GM23338 (cell line): Measurements from ENCODE around the gene RHBDD1. TPM values are rescaled to one million over a fixed set of nuclear protein-coding genes. Genes with fewer than 3 reads are reported as not detected.

Experiments used
- ATAC-seq: fragments of 200-7000 bp; cut with Tn5 transposase; 3 replicates; pipeline ENCODE4 v1.9.1; 2020
- DNase-seq: peaks from one replicate; pipeline ENCODE4 v3.0.0-alpha.2; 2015; ENCODE audit warnings: low spot score
- H2AFZ ChIP-seq: fragments of 200-600 bp; sonication (generic); 2 replicates; pipeline ENCODE4 v1.8.0; 2016; ENCODE audit warnings: antibody characterized with exemption, mild to moderate bottlenecking, moderate library complexity
- H3F3A ChIP-seq: fragments of 200-600 bp; sonication (generic); replicated peaks from 2 replicates; pipeline ENCODE4 v1.8.0; 2017; ENCODE audit warnings: antibody characterized with exemption, mixed run types, low read depth
- H3K27ac ChIP-seq: fragments of 200-600 bp; sonication (generic); 2 replicates; pipeline ENCODE4 v1.6.1; 2016; ENCODE audit warnings: low read depth
- H3K27me3 ChIP-seq: fragments of 200-600 bp; sonication (generic); 2 replicates; pipeline ENCODE4 v1.8.0; 2016; ENCODE audit warnings: mild to moderate bottlenecking, mixed run types, moderate library complexity; ENCODE audit not compliant: insufficient read depth
- H3K36me3 ChIP-seq: fragments of 200-600 bp; sonication (generic); 2 replicates; pipeline ENCODE4 v1.8.0; 2016; ENCODE audit warnings: mild to moderate bottlenecking; ENCODE audit not compliant: insufficient read depth
- H3K4me1 ChIP-seq: fragments of 200-600 bp; sonication (generic); 2 replicates; pipeline ENCODE4 v1.8.0; 2016; ENCODE audit warnings: mild to moderate bottlenecking, moderate library complexity; ENCODE audit not compliant: insufficient read depth
- H3K4me2 ChIP-seq: fragments of 200-600 bp; sonication (generic); 2 replicates; pipeline ENCODE4 v1.7.1; 2017; ENCODE audit warnings: mixed run types
- H3K4me3 ChIP-seq: fragments of 200-600 bp; sonication (generic); 2 replicates; pipeline ENCODE4 v1.6.1; 2016; ENCODE audit warnings: mixed run types
- H3K79me2 ChIP-seq: fragments of 200-600 bp; sonication (generic); replicated peaks from 2 replicates; pipeline ENCODE4 v1.8.0; 2017; ENCODE audit warnings: mild to moderate bottlenecking; ENCODE audit not compliant: insufficient read depth
- H3K9me2 ChIP-seq: fragments of 200-600 bp; sonication (generic); 2 replicates; pipeline ENCODE4 v1.8.0; 2017; ENCODE audit not compliant: insufficient read depth
- H4K20me1 ChIP-seq: fragments of 200-600 bp; sonication (generic); replicated peaks from 2 replicates; pipeline ENCODE4 v1.8.0; 2017; ENCODE audit warnings: mild to moderate bottlenecking; ENCODE audit not compliant: insufficient read depth
- H3K27ac Mint-ChIP-seq: 2 replicates; pipeline ENCODE4 v1.8.0; 2020; ENCODE audit warnings: inconsistent platforms, mild to moderate bottlenecking, moderate library complexity, mixed read lengths
- H3K27me3 Mint-ChIP-seq: 3 replicates; pipeline ENCODE4 v1.8.0; 2022; ENCODE audit warnings: low read depth, mild to moderate bottlenecking, moderate library complexity, mixed read lengths, inconsistent platforms; ENCODE audit not compliant: insufficient read depth, poor library complexity
- H3K36me3 Mint-ChIP-seq: 3 replicates; pipeline ENCODE4 v1.8.0; 2021; ENCODE audit warnings: low read depth, mild to moderate bottlenecking, inconsistent platforms, moderate library complexity, mixed read lengths
- H3K4me1 Mint-ChIP-seq: 3 replicates; pipeline ENCODE4 v1.8.0; 2020; ENCODE audit warnings: mild to moderate bottlenecking, inconsistent platforms, mixed read lengths
- H3K4me3 Mint-ChIP-seq: 3 replicates; pipeline ENCODE4 v1.8.0; 2021; ENCODE audit warnings: moderate library complexity, mild to moderate bottlenecking, inconsistent platforms, mixed read lengths
- H3K9me3 Mint-ChIP-seq: 3 replicates; pipeline ENCODE4 v1.8.0; 2020; ENCODE audit warnings: moderate library complexity, mild to moderate bottlenecking, inconsistent platforms, mixed read lengths
- CREB1 ChIP-seq: fragments of 250-450 bp; sonication (Bioruptor Pico); IDR thresholded peaks from 2 replicates; pipeline ENCODE4 v1.5.0; 2020; ENCODE audit warnings: low read depth, mild to moderate bottlenecking, moderate library complexity
- CTCF ChIP-seq, 2 experiments: fragments of 200-600 bp in 1 of 2; sonication (generic) in 1 of 2; conservative IDR thresholded peaks; 2 replicates each; pipeline versions ENCODE4 v1.5.1 to v1.6.1; 2016 to 2017; ENCODE audit warnings: antibody characterized with exemption in 2 of 2, low read depth in 2 of 2, mild to moderate bottlenecking in 2 of 2, moderate library complexity in 1 of 2
- ETS1 ChIP-seq: IDR thresholded peaks from 2 replicates; pipeline ENCODE4 v1.6.1; 2016; ENCODE audit warnings: antibody characterized with exemption
- EZH2 ChIP-seq: fragments of 200-600 bp; sonication (generic); IDR thresholded peaks from one replicate; pipeline ENCODE4 v1.8.0; 2017; ENCODE audit warnings: antibody characterized with exemption, mild to moderate bottlenecking, low read depth; ENCODE audit not compliant: unreplicated experiment
- EZH2phosphoT487 ChIP-seq: fragments of 200-600 bp; sonication (generic); IDR thresholded peaks from one replicate; pipeline ENCODE4 v1.8.1; 2018; ENCODE audit warnings: antibody characterized with exemption; ENCODE audit not compliant: unreplicated experiment
- JUNB ChIP-seq: IDR thresholded peaks from one replicate; pipeline ENCODE4 v1.6.1; 2016; ENCODE audit warnings: antibody characterized with exemption; ENCODE audit not compliant: unreplicated experiment
- NANOG ChIP-seq: IDR thresholded peaks from 2 replicates; pipeline ENCODE4 v1.6.1; 2016; ENCODE audit warnings: antibody characterized with exemption, borderline replicate concordance
- POLR2AphosphoS5 ChIP-seq: IDR thresholded peaks from 2 replicates; pipeline ENCODE4 v1.6.1; 2016; ENCODE audit warnings: antibody characterized with exemption, low read depth
- REST ChIP-seq: IDR thresholded peaks from one replicate; pipeline ENCODE4 v1.6.1; 2018; ENCODE audit warnings: antibody characterized with exemption; ENCODE audit not compliant: unreplicated experiment
- STAT1 ChIP-seq: IDR thresholded peaks from one replicate; pipeline ENCODE4 v1.6.1; 2016; ENCODE audit warnings: antibody characterized with exemption; ENCODE audit not compliant: unreplicated experiment
- ZNF114 ChIP-seq: fragments of 250-450 bp; sonication (Bioruptor Pico); IDR thresholded peaks from 2 replicates; pipeline ENCODE4 v1.5.0; 2020; ENCODE audit warnings: mild to moderate bottlenecking, moderate library complexity
- ZNF331 ChIP-seq: fragments of 250-450 bp; sonication (Bioruptor Pico); IDR thresholded peaks from 2 replicates; pipeline ENCODE4 v1.5.0; 2020; ENCODE audit warnings: low read depth, mild to moderate bottlenecking, moderate library complexity
- ZNF462 ChIP-seq: fragments of 250-450 bp; sonication (Bioruptor Pico); IDR thresholded peaks from 2 replicates; pipeline ENCODE4 v1.5.0; 2020; ENCODE audit warnings: mild to moderate bottlenecking, moderate library complexity
- polyA plus RNA-seq: library from polyadenylated mRNA; unstranded; fragments of >200 nt; fragmentation: Nextera tagmentation; extraction: Ambion mirVana; gene quantifications from 2 replicates; pipeline ENCODE4 v1.2.1, GENCODE V29; 2016
- total RNA-seq: library from RNA; depleted of rRNA; stranded (reverse); fragments of >200 nt; shearing (Covaris generic); gene quantifications from 2 replicates; pipeline ENCODE4 v1.2.3, GENCODE V29; 2014

Gene RHBDD1
- total and polyA plus RNA-seq, 2 experiments from 2014 or later, result 7.3 to 13.0 TPM

GRCh38 chr2:226837334-226837733 is 1.5 kb downstream of the RHBDD1 start:
- Histone ChIP-seq H3K9me2 (no peaks in the 10 kb centered on the region), H3K79me2 (peaks cover 30% of the 10 kb centered on the region), H3K4me3 (no peak overlapping the region; the same call in 1 of the 2 replicates), H2AFZ (no peak overlapping the region), H3F3A (peaks cover 10% of the 10 kb centered on the region; the same call in 1 of the 2 replicates), H3K4me1 (peaks cover 16% of the 10 kb centered on the region), H3K27ac (no peak overlapping the region), H3K27me3 (peaks cover 9% of the 10 kb centered on the region; the same call in 1 of the 2 replicates), H3K4me2 (peak overlapping the region; percentile 76; the same call in 1 of the 2 replicates), H4K20me1 (no peaks in the 10 kb centered on the region; the same call in 1 of the 2 replicates), H3K36me3 (no peaks in the 10 kb centered on the region; the same call in 1 of the 2 replicates)
- Mint-ChIP-seq H3K27me3 (peaks cover 5% of the 10 kb centered on the region), H3K4me3 (peak overlapping the region; percentile 89), H3K36me3 (peaks cover 23% of the 10 kb centered on the region; the same call in 2 of the 3 replicates), H3K9me3 (peaks cover 3% of the 10 kb centered on the region; the same call in 1 of the 3 replicates), H3K4me1 (peaks cover 15% of the 10 kb centered on the region), H3K27ac (peak overlapping the region; percentile 61; the same call in 1 of the 2 replicates)
- TF ChIP-seq ETS1 (no peak), ZNF331 (CRISPR knock-in tag) (no peak), REST (no peak), JUNB (no peak), CREB1 (CRISPR knock-in tag) (no peak), ZNF114 (CRISPR knock-in tag) (no peak), POLR2AphosphoS5 (no peak), NANOG (no peak), ZNF462 (CRISPR knock-in tag) (no peak), EZH2 (no peak), EZH2phosphoT487 (no peak), CTCF (conservative IDR thresholded peaks at IDR 0.05; ENCODE audit: low read depth in 2 of 2) (no peak), STAT1 (no peak)
- DNase-seq (no peak), ATAC-seq (no peak)
